Heart left ventricle (tissue), 16 donors: Measurements from ENCODE around the gene TRH. TPM values are rescaled to one million over a fixed set of nuclear protein-coding genes. Genes with fewer than 3 reads are reported as not detected.
A peak's percentile ranks its signal among the peaks of the same experiment; 100 is the strongest.

ENCODE experiments used
- ATAC-seq, 4 donors: fragments of 200-7000 bp; cut with Tn5 transposase; one replicate each; pipeline ENCODE4 v1.9.1; 2020 to 2022; ENCODE audit warnings: moderate library complexity in 4 of 4, mild to moderate bottlenecking in 3 of 4, moderate number of reproducible peaks in 1 of 4
- DNase-seq, 5 donors: peaks; one replicate each; pipeline ENCODE4 v3.0.0-alpha.2; 2020
- H3K27ac ChIP-seq, 12 donors: fragments of 200-600 bp; sonication (generic) in 4 of 12; one replicate each; pipeline versions ENCODE4 v1.5.0 to v1.8.0; 2016 to 2022; ENCODE audit warnings: mild to moderate bottlenecking in 2 of 12
- H3K27me3 ChIP-seq, 9 donors: fragments of 200-600 bp; sonication (generic) in 2 of 9; one replicate each; pipeline versions ENCODE4 v1.5.1 to v1.8.0; 2016 to 2022; ENCODE audit warnings: mild to moderate bottlenecking in 3 of 9
- H3K36me3 ChIP-seq, 9 donors: fragments of 200-600 bp; sonication (generic) in 2 of 9; one replicate each; pipeline versions ENCODE4 v1.5.0 to v1.8.0; 2018 to 2022; ENCODE audit warnings: mild to moderate bottlenecking in 2 of 9
- H3K4me1 ChIP-seq, 12 donors: fragments of 200-600 bp; sonication (generic) in 4 of 12; one replicate each; pipeline versions ENCODE4 v1.5.0 to v1.8.0; 2016 to 2022; ENCODE audit warnings: mild to moderate bottlenecking in 3 of 12
- H3K4me3 ChIP-seq, 12 donors: fragments of 200-600 bp; sonication (generic) in 4 of 12; one replicate each; pipeline versions ENCODE4 v1.5.0 to v1.8.0; 2017 to 2022; ENCODE audit warnings: mild to moderate bottlenecking in 9 of 12, moderate library complexity in 4 of 12
- H3K9me3 ChIP-seq, 12 donors: fragments of 200-600 bp; sonication (generic) in 4 of 12; one replicate each; pipeline versions ENCODE4 v1.5.0 to v1.8.0; 2016 to 2022; ENCODE audit warnings: mild to moderate bottlenecking in 1 of 12
- CTCF ChIP-seq, 12 donors: fragments of 200-600 bp; sonication (generic) in 4 of 12; IDR thresholded peaks; one replicate each; pipeline versions ENCODE4 v1.5.0 to v1.8.0; 2018 to 2022; ENCODE audit warnings: antibody characterized with exemption in 12 of 12, mild to moderate bottlenecking in 5 of 12
- POLR2A ChIP-seq, 2 donors: fragments of 450-650 bp; IDR thresholded peaks; one replicate each; pipeline ENCODE4 v1.6.1; 2017; ENCODE audit warnings: antibody characterized with exemption in 2 of 2, mild to moderate bottlenecking in 2 of 2, moderate library complexity in 2 of 2
- WGBS, 4 donors: extraction: QIAGEN DNeasy Blood & Tissue Kit in 2 of 4; methylation state at CpG; one replicate each; pipeline versions ENCODE4 v1.1.5 to v1.1.7; 2013 to 2018; 5-methylcytosine and 5-hydroxymethylcytosine counted together
- intact Hi-C, 10 donors: fragments of 100-400 bp; cut with DNase I; formaldehyde crosslinking; loops; one replicate each; pipeline versions ENCODE4 v1.11.1 to v1.14.2; 2022
- polyA plus RNA-seq, 2 donors: library from polyadenylated mRNA; stranded (reverse); fragments of 200-250 nt; gene quantifications; one replicate each; pipeline ENCODE4 v1.2.3, GENCODE V29; 2013
- total RNA-seq, 9 donors: library from RNA; depleted of rRNA in 2 of 9; stranded (reverse); fragments of >200 nt in 2 of 9; fragmentation: NEBNext Ultra II Directional in 3 of 9; extraction: Animal tissue kit (Norgen Biotek cat#: 25700) in 3 of 9; gene quantifications; one replicate each; pipeline versions ENCODE4 v1.1.0 to v1.2.4, GENCODE V29; 2016 to 2023
- donor health status: ischemic (EF 13 %, LVEDD 7.1; RV severe dilation, severe dysfunction).
- donor health status: healthy with polysubstance abuse.
- donor health status: DM: no; HTN: yes; CAD: no.
- donor health status: DM: no; HTN: no; CAD: no.
- donor health status: ischemic (EF 25% LVEDD 6.9; RV normal size, moderate dysfunction).
- donor health status: ischemic (EF 25% LVEDD 5.7; RV mildly dilated, moderate dysfunction).
- donor health status: healthy.
- donor health status: DM: yes; HTN: yes; CAD: no.
- donor health status: ischemic (EF 35%, LVEDD 5.7; RV mildly dilated, moderate dysfunction).
- donor health status: nonischemic (EF 11% LVEDD 7.7; RV severe dilation, severe dysfunction).
- donor health status: DM: yes; HTN: yes; CAD: no.
- donor health status: PGD.
- donor health status: ischemic (EF 29% LVEDD 5.4; RV normal size, mild dysfunction).
- donor health status: nonischemic (EF 23%, LVEDD 6.1; RV moderate dilation, normal function).

Gene TRH
- total and polyA plus RNA-seq, 11 donors, result not detected

DNA sequence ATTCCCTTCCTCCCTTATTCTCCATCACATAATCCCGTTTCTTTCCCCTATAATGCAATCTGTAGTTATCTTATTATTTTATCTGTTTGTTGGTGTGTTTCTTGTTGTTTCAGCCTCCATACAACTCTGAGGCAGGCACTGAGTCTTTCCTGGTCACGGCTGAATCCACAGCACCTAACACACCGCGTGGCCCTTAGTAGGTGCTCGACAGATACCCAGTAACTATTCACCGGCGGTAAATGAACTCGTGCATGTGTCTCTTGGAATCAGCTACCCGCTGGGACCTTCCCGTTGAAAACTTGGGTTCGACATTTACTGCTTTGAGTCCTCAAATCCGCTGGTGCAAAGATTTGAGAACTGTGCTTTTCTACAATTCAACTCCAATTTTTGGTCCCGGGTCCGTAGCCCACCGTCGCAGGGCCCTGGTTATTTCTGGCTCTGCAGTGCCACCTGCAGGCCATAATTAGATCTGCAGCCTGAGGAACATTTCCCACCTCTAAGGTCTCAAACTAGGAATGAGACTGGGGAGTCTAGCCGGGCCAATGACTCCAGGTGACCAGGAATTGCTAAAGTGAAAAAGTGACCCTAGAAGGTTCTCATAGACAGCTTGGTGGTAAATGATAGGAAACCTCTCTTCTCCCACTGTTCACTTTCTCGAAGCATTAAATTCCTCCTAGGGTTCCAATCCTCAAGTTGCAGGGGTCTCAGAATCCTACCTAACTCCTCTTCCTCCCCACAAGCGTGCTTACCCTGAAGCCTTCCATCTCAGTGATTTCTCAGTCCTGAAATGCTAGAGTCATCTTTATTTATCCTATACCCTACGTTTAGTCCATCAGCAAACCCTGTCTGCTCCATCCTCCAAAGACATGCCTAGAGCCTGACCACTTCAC is 40.0 kb upstream of the TRH start:
- no peak overlapping the region for H3K27ac ChIP-seq
- H3K4me3 ChIP-seq, result peak overlapping the region in 7 of 12 donors; percentile 11 to 41 (median 26)
- peaks cover 0 to 19% (median 10%) of the 10 kb centered on the region in 12 donors for H3K9me3 ChIP-seq
- intact Hi-C loops, result loop anchor here (1.0 to 10.0 kb wide), 16 partner anchors 100 to 552 kb away; no protein-coding TSS in a partner anchor
- no peaks in the 10 kb centered on the region for H3K36me3 ChIP-seq
- DNase-seq, result peak in 1 of 5 donors; percentile 24
- TF ChIP-seq POLR2A (IDR thresholded peaks at IDR 0.05) (no peak), CTCF (IDR thresholded peaks at IDR 0.05) (peak; percentile 86 to 96 (median 92))
- WGBS, 4 donors, result 30 to 31% (median 31%) methylated on average over 20 of the region's 20 CpGs
- H3K4me1 ChIP-seq, result peaks cover 0 to 9% (median 0%) of the 10 kb centered on the region in 12 donors
- no peaks in the 10 kb centered on the region for H3K27me3 ChIP-seq
- peak in 3 of 4 donors; percentile 47 to 62 (median 58) for ATAC-seq

DNA sequence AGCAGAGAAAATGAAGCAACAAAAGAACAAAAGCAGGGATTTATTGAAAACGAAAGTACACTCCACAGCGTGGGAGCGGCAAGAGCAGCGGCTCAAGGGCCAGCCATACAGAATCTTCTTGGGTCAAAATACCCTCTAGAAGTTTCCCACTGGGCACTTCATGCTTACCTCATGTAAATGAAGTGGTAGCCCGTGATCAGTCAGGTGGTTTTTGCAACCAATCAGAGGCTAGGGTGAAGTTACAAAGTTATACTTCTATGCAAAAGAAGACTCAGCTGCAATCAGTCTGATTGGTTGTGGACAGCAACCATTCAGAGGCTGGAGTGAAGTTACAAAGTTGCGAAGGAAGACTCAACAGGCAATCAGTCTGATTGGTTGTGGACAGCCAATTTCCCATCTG is 37.8 kb upstream of the TRH start:
- ATAC-seq (peak; percentile 35 to 61 (median 46)), DNase-seq (peak in 2 of 5 donors; percentile 32 to 33)
- WGBS, 4 donors, result 37 to 51% (median 48%) methylated on average over 6 of the region's 6 CpGs
- H3K4me3 ChIP-seq, result peak overlapping the region in 10 of 12 donors; percentile 23 to 58 (median 43)
- peak overlapping the region in 4 of 12 donors; percentile 17 to 25 (median 21) for H3K27ac ChIP-seq
- H3K4me1 ChIP-seq, result peaks cover 0 to 9% (median 0%) of the 10 kb centered on the region in 12 donors
- no peak for TF ChIP-seq POLR2A (IDR thresholded peaks at IDR 0.05)
- no peak for TF ChIP-seq CTCF (IDR thresholded peaks at IDR 0.05)
- no peaks in the 10 kb centered on the region for H3K36me3 ChIP-seq
- H3K9me3 ChIP-seq, result no peaks in the 10 kb centered on the region
- H3K27me3 ChIP-seq, result peaks cover 0 to 2% (median 0%) of the 10 kb centered on the region in 9 donors
- intact Hi-C loops, result loop anchor here in 9 of 10 donors (5.0 to 10.0 kb wide), 7 partner anchors 102 to 552 kb away; no protein-coding TSS in a partner anchor

DNA sequence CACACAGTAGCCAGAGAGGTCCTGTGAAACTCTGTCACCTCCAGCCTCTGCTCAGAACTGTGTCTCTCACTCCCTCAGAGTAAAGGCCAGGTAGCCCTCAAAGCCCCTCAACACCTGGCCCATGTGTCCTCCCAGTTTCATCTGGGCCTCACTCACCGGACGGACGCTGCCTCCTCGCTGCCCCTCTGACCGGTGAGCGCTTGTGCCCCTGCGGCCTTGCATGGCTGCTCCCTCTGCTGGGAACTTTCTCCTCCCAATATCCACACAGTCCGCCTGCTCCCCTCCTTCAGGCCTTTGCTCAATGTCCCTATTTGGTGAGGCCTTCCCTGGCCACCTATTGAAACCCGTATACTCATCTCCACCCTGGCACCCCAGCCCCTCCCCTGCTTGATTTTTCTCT is 36.8 kb upstream of the TRH start:
- TF ChIP-seq POLR2A (IDR thresholded peaks at IDR 0.05), result no peak
- ATAC-seq (no peak), DNase-seq (no peak)
- H3K4me3 ChIP-seq, result no peak overlapping the region
- 88 to 94% (median 91%) methylated on average over 9 of the region's 9 CpGs for WGBS, 4 donors
- H3K27ac ChIP-seq, result no peak overlapping the region
- no peaks in the 10 kb centered on the region for H3K36me3 ChIP-seq
- H3K4me1 ChIP-seq, result peaks cover 0 to 9% (median 0%) of the 10 kb centered on the region in 12 donors
- no peaks in the 10 kb centered on the region for H3K9me3 ChIP-seq
- H3K27me3 ChIP-seq, result peaks cover 0 to 2% (median 0%) of the 10 kb centered on the region in 9 donors
- intact Hi-C loops, result loop anchor here in 9 of 10 donors (5.0 to 10.0 kb wide), 7 partner anchors 103 to 553 kb away; no protein-coding TSS in a partner anchor

DNA sequence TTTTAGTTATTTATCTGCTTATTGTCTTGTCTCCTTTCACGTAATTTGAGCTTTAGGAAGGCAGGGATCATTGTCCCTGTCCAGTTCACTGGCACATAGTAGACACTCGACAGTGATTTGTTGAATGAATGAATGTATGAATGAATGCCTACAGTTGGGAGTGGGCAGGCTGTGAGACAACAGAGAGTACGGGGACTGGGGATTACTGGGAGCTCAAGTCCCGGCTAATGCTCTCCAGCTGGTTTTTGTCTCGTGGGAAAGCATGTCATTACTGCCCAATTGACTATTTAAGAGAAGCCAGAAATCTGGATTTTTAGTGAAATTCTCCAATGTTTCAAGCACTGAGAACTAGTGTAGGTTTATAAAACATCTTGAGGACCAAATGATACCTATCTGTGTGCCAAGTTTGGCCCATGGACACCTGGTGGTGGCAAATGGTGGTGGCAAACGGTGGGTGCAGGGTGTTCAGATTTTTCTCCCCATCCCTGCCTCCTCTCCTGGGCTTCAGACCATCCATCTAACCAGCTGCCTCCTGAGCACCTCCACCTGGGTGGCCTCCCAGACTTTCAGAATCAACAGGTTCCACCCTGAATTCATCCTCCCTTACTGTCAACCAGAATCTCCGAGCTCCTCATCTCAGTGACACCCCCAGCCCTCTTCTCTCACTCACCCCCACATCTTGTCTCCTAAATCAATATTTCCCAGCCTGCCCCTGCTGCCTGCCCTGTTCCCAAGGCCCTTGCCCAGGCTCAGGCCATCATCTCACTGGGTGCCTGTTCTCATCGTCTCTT is 36.2 kb upstream of the TRH start:
- ATAC-seq (no peak), DNase-seq (no peak)
- Histone ChIP-seq H3K9me3 (no peaks in the 10 kb centered on the region), H3K27ac (no peak overlapping the region), H3K36me3 (no peaks in the 10 kb centered on the region), H3K4me1 (peaks cover 0 to 9% (median 0%) of the 10 kb centered on the region in 12 donors), H3K4me3 (no peak overlapping the region), H3K27me3 (peaks cover 0 to 2% (median 0%) of the 10 kb centered on the region in 9 donors)
- intact Hi-C loops, result loop anchor here in 9 of 10 donors (5.0 to 10.0 kb wide), 7 partner anchors 104 to 554 kb away; no protein-coding TSS in a partner anchor
- WGBS, 4 donors, result 86 to 91% (median 88%) methylated on average over 8 of the region's 8 CpGs
- TF ChIP-seq POLR2A (IDR thresholded peaks at IDR 0.05), result no peak
